Osteocyte (in vitro differentiated cells): ENCODE measurements around the gene CHCHD3. TPM values are rescaled to one million over a fixed set of nuclear protein-coding genes. Genes with fewer than 3 reads are reported as not detected.

Experiments
- DNase-seq: peaks from one replicate; pipeline ENCODE4 v3.0.0; 2021; ENCODE audit warnings: mixed read lengths; ENCODE audit not compliant: unreplicated experiment; ENCODE audit errors: extremely low spot score
- H3K27ac Mint-ChIP-seq: one replicate; pipeline ENCODE4 v1.8.0; 2021; ENCODE audit warnings: mild to moderate bottlenecking, mixed read lengths; ENCODE audit not compliant: unreplicated experiment
- H3K27me3 Mint-ChIP-seq: one replicate; pipeline ENCODE4 v1.8.0; 2021; ENCODE audit warnings: mixed read lengths; ENCODE audit not compliant: unreplicated experiment
- H3K36me3 Mint-ChIP-seq: one replicate; pipeline ENCODE4 v1.8.0; 2021; ENCODE audit warnings: mixed read lengths; ENCODE audit not compliant: unreplicated experiment
- H3K4me1 Mint-ChIP-seq: one replicate; pipeline ENCODE4 v1.8.0; 2021; ENCODE audit warnings: mixed read lengths; ENCODE audit not compliant: unreplicated experiment
- H3K4me3 Mint-ChIP-seq: one replicate; pipeline ENCODE4 v1.8.0; 2021; ENCODE audit warnings: mild to moderate bottlenecking, moderate library complexity, mixed read lengths; ENCODE audit not compliant: unreplicated experiment
- H3K9me3 Mint-ChIP-seq: one replicate; pipeline ENCODE4 v1.8.0; 2021; ENCODE audit warnings: mixed read lengths; ENCODE audit not compliant: unreplicated experiment
- total RNA-seq: library from RNA; stranded (reverse); gene quantifications from 2 replicates; pipeline ENCODE4 v1.2.1, GENCODE V29; 2021
- TF ChIP-seq, protein P1 (sequence below): fragments of 200-600 bp; sonication (generic); IDR thresholded peaks from 2 replicates; pipeline ENCODE4 v1.5.0; 2021; ENCODE audit warnings: antibody characterized with exemption, mild to moderate bottlenecking, moderate library complexity

CHCHD3 gene
- total RNA-seq, 1 donor from 2014 or later, result 47.4 TPM

- H3K4me1 Mint-ChIP-seq, result no peaks in the 10 kb centered on the region
- TF ChIP-seq, protein P1, sequence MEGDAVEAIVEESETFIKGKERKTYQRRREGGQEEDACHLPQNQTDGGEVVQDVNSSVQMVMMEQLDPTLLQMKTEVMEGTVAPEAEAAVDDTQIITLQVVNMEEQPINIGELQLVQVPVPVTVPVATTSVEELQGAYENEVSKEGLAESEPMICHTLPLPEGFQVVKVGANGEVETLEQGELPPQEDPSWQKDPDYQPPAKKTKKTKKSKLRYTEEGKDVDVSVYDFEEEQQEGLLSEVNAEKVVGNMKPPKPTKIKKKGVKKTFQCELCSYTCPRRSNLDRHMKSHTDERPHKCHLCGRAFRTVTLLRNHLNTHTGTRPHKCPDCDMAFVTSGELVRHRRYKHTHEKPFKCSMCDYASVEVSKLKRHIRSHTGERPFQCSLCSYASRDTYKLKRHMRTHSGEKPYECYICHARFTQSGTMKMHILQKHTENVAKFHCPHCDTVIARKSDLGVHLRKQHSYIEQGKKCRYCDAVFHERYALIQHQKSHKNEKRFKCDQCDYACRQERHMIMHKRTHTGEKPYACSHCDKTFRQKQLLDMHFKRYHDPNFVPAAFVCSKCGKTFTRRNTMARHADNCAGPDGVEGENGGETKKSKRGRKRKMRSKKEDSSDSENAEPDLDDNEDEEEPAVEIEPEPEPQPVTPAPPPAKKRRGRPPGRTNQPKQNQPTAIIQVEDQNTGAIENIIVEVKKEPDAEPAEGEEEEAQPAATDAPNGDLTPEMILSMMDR, result no peak
- no peak overlapping the region for H3K4me3 Mint-ChIP-seq
- H3K36me3 Mint-ChIP-seq, result peaks cover 5% of the 10 kb centered on the region
- H3K27me3 Mint-ChIP-seq, result no peaks in the 10 kb centered on the region
- no peak for DNase-seq
- H3K27ac Mint-ChIP-seq, result no peak overlapping the region
- no peaks in the 10 kb centered on the region for H3K9me3 Mint-ChIP-seq
Measured at GRCh38 chr7:132942701-132943100, 139.2 kb downstream of the CHCHD3 start.

GRCh38 chr7:132941905-132942304 lies 140.0 kb downstream of the CHCHD3 start:
- peaks cover 5% of the 10 kb centered on the region for H3K36me3 Mint-ChIP-seq
- no peak overlapping the region for H3K27ac Mint-ChIP-seq
- DNase-seq, result no peak
- TF ChIP-seq, protein P1, result no peak
- H3K27me3 Mint-ChIP-seq, result no peaks in the 10 kb centered on the region
- H3K9me3 Mint-ChIP-seq, result no peaks in the 10 kb centered on the region
- no peak overlapping the region for H3K4me3 Mint-ChIP-seq
- H3K4me1 Mint-ChIP-seq, result peaks cover 5% of the 10 kb centered on the region

DNA sequence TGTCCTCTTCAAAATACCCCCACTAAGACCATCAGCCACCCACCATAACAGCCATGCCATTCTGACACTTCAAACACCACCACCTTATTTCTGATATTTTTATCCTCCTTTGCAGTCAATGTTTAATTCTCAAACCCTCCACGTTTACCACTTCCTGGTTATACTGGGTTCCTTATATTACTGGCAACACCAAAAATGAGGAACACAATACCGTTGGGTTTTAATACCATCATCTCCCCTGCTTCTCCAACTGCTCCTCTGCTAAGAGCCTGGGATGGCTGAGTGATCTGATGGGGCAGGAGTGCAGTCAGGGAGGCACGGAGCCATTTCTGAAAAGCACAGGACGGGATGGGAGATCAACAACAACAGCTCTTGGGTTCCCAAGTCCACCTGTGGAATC lies 140.5 kb downstream of the CHCHD3 start:
- H3K9me3 Mint-ChIP-seq, result no peaks in the 10 kb centered on the region
- DNase-seq, result no peak
- TF ChIP-seq, protein P1, result no peak
- H3K4me1 Mint-ChIP-seq, result peaks cover 5% of the 10 kb centered on the region
- no peak overlapping the region for H3K27ac Mint-ChIP-seq
- no peaks in the 10 kb centered on the region for H3K27me3 Mint-ChIP-seq
- no peak overlapping the region for H3K4me3 Mint-ChIP-seq
- H3K36me3 Mint-ChIP-seq, result peaks cover 5% of the 10 kb centered on the region

GRCh38 chr7:132940084-132940483 lies 141.8 kb downstream of the CHCHD3 start:
- H3K9me3 Mint-ChIP-seq, result peaks cover 4% of the 10 kb centered on the region
- peaks cover 9% of the 10 kb centered on the region for H3K36me3 Mint-ChIP-seq
- H3K27me3 Mint-ChIP-seq, result no peaks in the 10 kb centered on the region
- peaks cover 5% of the 10 kb centered on the region for H3K4me1 Mint-ChIP-seq
- no peak overlapping the region for H3K4me3 Mint-ChIP-seq
- TF ChIP-seq, protein P1, result no peak
- no peak overlapping the region for H3K27ac Mint-ChIP-seq
- DNase-seq, result no peak

DNA sequence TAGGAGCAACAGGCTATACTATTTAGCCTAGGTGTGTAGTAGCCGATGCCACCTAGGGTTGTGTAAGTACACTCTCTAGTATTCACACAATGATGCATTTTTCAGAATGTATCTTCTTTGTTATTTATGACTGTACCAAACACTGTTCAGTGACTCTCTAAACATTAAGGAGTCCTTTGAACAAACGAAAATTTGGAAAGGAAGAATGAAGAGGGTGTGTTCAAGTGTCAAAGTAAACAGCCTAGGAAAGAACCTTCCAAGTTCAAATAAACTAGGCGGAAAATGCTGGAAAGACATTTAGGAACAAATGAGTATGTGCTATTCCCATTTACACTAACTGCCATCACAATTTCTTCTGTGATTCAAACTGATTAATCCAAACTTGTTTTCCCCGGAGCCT lies 142.4 kb downstream of the CHCHD3 start:
- Mint-ChIP-seq H3K27ac (no peak overlapping the region), H3K4me3 (no peak overlapping the region), H3K9me3 (peaks cover 4% of the 10 kb centered on the region), H3K27me3 (no peaks in the 10 kb centered on the region), H3K4me1 (peaks cover 5% of the 10 kb centered on the region), H3K36me3 (peaks cover 9% of the 10 kb centered on the region)
- TF ChIP-seq, protein P1, result no peak
- no peak for DNase-seq
